K562 (cell line): ENCODE results near the gene SARS1. TPM values are rescaled to one million over a fixed set of nuclear protein-coding genes. Genes with fewer than 3 reads are reported as not detected.

ENCODE experiments used
- ATF3 ChIP-seq, 2 experiments: fragments of 450-650 bp in 1 of 2; sonication (generic) in 1 of 2; formaldehyde crosslinking in 1 of 2; IDR thresholded peaks in 1 of 2; conservative IDR thresholded peaks in 1 of 2; 2 replicates each; pipeline versions ENCODE4 v1.6.1 to v1.8.1; 2016 to 2023; ENCODE audit warnings: mild to moderate bottlenecking in 2 of 2, moderate library complexity in 2 of 2, inconsistent platforms in 1 of 2, missing genetic modification reagents in 1 of 2
- BRF1 ChIP-seq: IDR thresholded peaks from 3 replicates; pipeline ENCODE4 v1.6.1; 2011; ENCODE audit warnings: borderline replicate concordance, mild to moderate bottlenecking; ENCODE audit not compliant: insufficient read length; ENCODE audit errors: extremely low read depth
- CCNT2 ChIP-seq: IDR thresholded peaks from 2 replicates; pipeline ENCODE4 v1.6.1; 2011; ENCODE audit warnings: borderline replicate concordance, low read depth, mild to moderate bottlenecking, moderate library complexity, mixed read lengths, low read length; ENCODE audit not compliant: insufficient read length; ENCODE audit errors: extremely low read depth
- DEAF1 ChIP-seq: fragments of 450-650 bp; formaldehyde crosslinking; IDR thresholded peaks from 2 replicates; pipeline ENCODE4 v1.4.0; 2020; ENCODE audit warnings: mild to moderate bottlenecking, moderate library complexity
- EP300 ChIP-seq: IDR thresholded peaks from 2 replicates; pipeline ENCODE4 v1.6.1; 2012; ENCODE audit warnings: low read length, improper control_type of control experiment
- HDAC8 ChIP-seq: fragments of 450-650 bp; IDR thresholded peaks from 2 replicates; pipeline ENCODE4 v1.6.1; 2016; ENCODE audit warnings: mild to moderate bottlenecking, missing genetic modification characterization, moderate library complexity, missing compliant biosample characterization
- ILF3 ChIP-seq: fragments of 450-650 bp; IDR thresholded peaks from 2 replicates; pipeline ENCODE4 v1.6.1; 2018; ENCODE audit warnings: antibody characterized with exemption, mild to moderate bottlenecking, moderate library complexity, borderline replicate concordance
- KAT7 ChIP-seq: sonication (generic); formaldehyde crosslinking; IDR thresholded peaks from 2 replicates; pipeline ENCODE4 v1.8.0; 2022; ENCODE audit warnings: missing genetic modification reagents, mild to moderate bottlenecking, borderline replicate concordance
- LEF1 ChIP-seq: fragments of 450-650 bp; IDR thresholded peaks from 2 replicates; pipeline ENCODE4 v1.6.1; 2016; ENCODE audit warnings: mild to moderate bottlenecking
- MED1 ChIP-seq: sonication (generic); formaldehyde crosslinking; IDR thresholded peaks from 2 replicates; pipeline ENCODE4 v1.8.1; 2023; ENCODE audit warnings: missing genetic modification reagents, borderline replicate concordance
- POLR2G ChIP-seq: fragments of 200-400 bp; formaldehyde crosslinking; IDR thresholded peaks from 2 replicates; pipeline ENCODE4 v1.6.1; 2017; ENCODE audit warnings: low read depth, mild to moderate bottlenecking, antibody characterized with exemption, low read length, moderate library complexity
- PURB ChIP-seq: sonication (generic); formaldehyde crosslinking; IDR thresholded peaks from 2 replicates; pipeline ENCODE4 v1.9.0; 2021; ENCODE audit warnings: low read depth, mild to moderate bottlenecking, missing genetic modification reagents
- RBFOX2 ChIP-seq: fragments of 200-400 bp; formaldehyde crosslinking; IDR thresholded peaks from 2 replicates; pipeline ENCODE4 v1.6.1; 2017; ENCODE audit warnings: low read depth, mild to moderate bottlenecking, low read length, moderate library complexity
- SFPQ ChIP-seq: fragments of 200-400 bp; formaldehyde crosslinking; IDR thresholded peaks from 2 replicates; pipeline ENCODE4 v1.6.1; 2017; ENCODE audit warnings: mild to moderate bottlenecking, low read depth, low read length, moderate library complexity
- TEAD2 ChIP-seq: fragments of 450-650 bp; IDR thresholded peaks from 2 replicates; pipeline ENCODE4 v1.6.1; 2016; ENCODE audit warnings: missing genetic modification characterization, control low read depth, missing compliant biosample characterization
- ZNF174 ChIP-seq: fragments of 250-450 bp; sonication (Bioruptor Pico); IDR thresholded peaks from 2 replicates; pipeline ENCODE4 v1.4.0; 2020; ENCODE audit warnings: mild to moderate bottlenecking
- ZNF23 ChIP-seq: fragments of 250-450 bp; sonication (Bioruptor Pico); IDR thresholded peaks from 2 replicates; pipeline ENCODE4 v1.4.0; 2020; ENCODE audit warnings: mild to moderate bottlenecking
- ZNF512 ChIP-seq: IDR thresholded peaks from 2 replicates; pipeline ENCODE4 v1.6.1; 2016; ENCODE audit warnings: missing genetic modification characterization, missing compliant biosample characterization
- polyA plus RNA-seq, 8 experiments: library from polyadenylated mRNA; depleted of rRNA in 4 of 8; stranded (reverse) in 5 of 8; unstranded in 3 of 8; fragments of >200 nt; fragmentation: Nextera tagmentation in 2 of 8; fragmentation: Illumina TruSeq in 1 of 8; extraction: Ambion mirVana in 2 of 8; extraction: Trizol in 1 of 8; gene quantifications; 2 replicates each; pipeline versions ENCODE4 v1.2.1 to v1.2.3, GENCODE V29; 2011 to 2014; ENCODE audit warnings: inconsistent platforms in 1 of 8, missing spikeins in 1 of 8
- total RNA-seq, 7 experiments: library from RNA; depleted of rRNA in 6 of 7; stranded (reverse); fragments of >200 nt in 6 of 7; fragmentation: Illumina TruSeq in 2 of 7; extraction: Trizol in 2 of 7; gene quantifications; 2 replicates each; pipeline versions ENCODE4 v1.2.1 to v1.2.3, GENCODE V29; 2011 to 2021; ENCODE audit warnings: low replicate concordance in 1 of 7

The SARS1 gene
- total and polyA plus RNA-seq, 9 of the 15 experiments (the other 6 are each of a cell fraction or from before 2014, with no cell fraction given), result 221 to 623 (median 254) TPM

GRCh38 chr1:109248797-109249629 is 35.3 kb downstream of the SARS1 start, which contains the start of gene CELSR2 (continued):
- TF ChIP-seq ATF3 (IDR thresholded peaks at IDR 0.05) (peak; percentile 54), ATF3 (CRISPR knock-in tag; conservative IDR thresholded peaks at IDR 0.05) (peak; percentile 71), ILF3 (no peak), SFPQ (no peak), POLR2G (peak; percentile 77), MED1 (CRISPR knock-in tag) (no peak), RBFOX2 (peak; percentile 64), CCNT2 (peak; percentile 37), PURB (CRISPR knock-in tag) (no peak), BRF1 (no peak), ZNF512 (tag) (no peak), HDAC8 (tag) (no peak), TEAD2 (no peak), EP300 (no peak), ZNF174 (CRISPR knock-in tag) (no peak), DEAF1 (CRISPR knock-in tag) (no peak), LEF1 (no peak), KAT7 (CRISPR knock-in tag) (0 out of 2 replicates have a peak, but pooled peaks have one; percentile 51), ZNF23 (CRISPR knock-in tag) (no peak)
